ENCODE measurements around the gene TRIM72.
"Not testable (repeated sequence)": the region's sequence is repeated elsewhere in the genome, so short reads cannot be mapped to it uniquely, and the experiment has no call there.

The TRIM72 gene

GRCh38 chr16:31215287-31216162, 1.6 kb downstream of the TRIM72 start:
- FAIRE-seq, result no peak

- FAIRE-seq, result no peak
Observed at GRCh38 chr16:31216422-31217135, 2.7 kb downstream of the TRIM72 start, which contains the start of gene PYDC1. Gene PYDC1 (minus strand): TSS chr16:31217135. CDS start chr16:31217028, 107 bp downstream.

DNA sequence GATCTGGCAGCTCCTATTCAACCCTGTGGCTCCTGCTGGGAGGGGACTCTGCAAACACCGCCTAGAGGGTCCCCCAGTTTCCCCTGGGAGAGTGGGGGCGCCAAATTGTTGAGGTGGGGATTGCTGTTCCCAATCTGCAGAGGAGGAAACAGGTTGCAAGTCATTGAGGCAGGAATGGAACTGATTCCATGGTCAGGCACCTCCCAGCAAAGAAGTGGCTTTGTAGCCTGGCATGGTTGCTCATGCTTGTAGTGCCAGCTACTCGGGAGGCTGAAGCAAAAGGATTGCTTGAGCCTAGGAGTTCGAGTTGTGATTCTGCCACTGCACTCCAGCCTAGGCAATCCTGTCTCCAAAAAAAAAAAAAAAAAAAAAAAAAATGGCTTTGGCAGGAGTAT, 3.2 kb downstream of the TRIM72 start:
- FAIRE-seq, result no peak

- no peak for FAIRE-seq
Observed at GRCh38 chr16:31219154-31219741, 5.3 kb downstream of the TRIM72 start.

GRCh38 chr16:31221357-31222160, 7.6 kb downstream of the TRIM72 start:
- no peak for FAIRE-seq

GRCh38 chr16:31223044-31223443, 9.1 kb downstream of the TRIM72 start:
- FAIRE-seq, result no peak

- no peak for FAIRE-seq
Observed at GRCh38 chr16:31224092-31224955, 10.4 kb downstream of the TRIM72 start.

- no peak for FAIRE-seq
Observed at GRCh38 chr16:31225193-31225592, 11.3 kb downstream of the TRIM72 start.

GRCh38 chr16:31228206-31228605, 14.3 kb downstream of the TRIM72 start:
- FAIRE-seq, result no peak

- no peak for FAIRE-seq
Observed at GRCh38 chr16:31229501-31229900, 15.6 kb downstream of the TRIM72 start.

- no peak for FAIRE-seq
Observed at GRCh38 chr16:31238041-31238440, 24.1 kb downstream of the TRIM72 start.

DNA sequence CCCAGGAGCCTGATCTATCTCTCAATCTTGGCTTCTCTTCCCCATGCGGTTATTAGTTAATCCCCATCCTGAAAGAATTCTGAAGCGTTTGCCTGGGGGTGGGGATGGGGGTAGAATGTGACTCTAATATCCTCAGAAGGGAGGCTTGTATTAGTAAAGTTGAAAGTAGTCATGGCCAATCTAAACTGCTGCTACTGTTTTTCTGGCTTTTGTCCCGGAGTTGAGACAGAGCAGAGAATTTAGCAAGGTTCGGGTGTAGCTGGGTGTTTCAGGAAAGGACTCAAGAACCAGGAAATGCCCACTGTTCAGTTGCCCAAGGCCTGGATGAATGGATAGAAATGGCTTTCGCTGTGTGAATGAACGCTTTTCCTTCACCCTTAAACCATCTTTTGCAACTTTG, 28.3 kb downstream of the TRIM72 start:
- no peak for FAIRE-seq

- no peak for FAIRE-seq
Observed at GRCh38 chr16:31243734-31244670, 30.1 kb downstream of the TRIM72 start.

DNA sequence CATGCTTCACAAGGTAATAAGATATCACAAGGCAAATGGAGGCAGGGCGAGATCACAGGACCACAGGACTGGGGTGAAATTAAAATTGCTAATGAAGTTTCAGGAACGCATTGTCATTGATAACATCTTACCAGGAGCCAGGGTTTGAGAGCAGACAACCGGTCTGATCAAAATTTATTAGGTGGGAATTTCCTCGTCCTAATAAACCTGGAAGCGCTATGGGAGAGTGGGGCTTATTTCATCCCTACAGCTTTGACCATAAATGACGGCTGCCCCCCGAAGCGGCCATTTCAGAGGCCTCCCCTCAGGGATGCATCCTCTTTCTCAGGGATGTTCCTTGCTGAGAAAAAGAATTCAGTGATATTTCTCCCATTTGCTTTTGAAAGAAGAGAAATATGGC, 31.7 kb downstream of the TRIM72 start:
- not testable (repeated sequence) for FAIRE-seq

DNA sequence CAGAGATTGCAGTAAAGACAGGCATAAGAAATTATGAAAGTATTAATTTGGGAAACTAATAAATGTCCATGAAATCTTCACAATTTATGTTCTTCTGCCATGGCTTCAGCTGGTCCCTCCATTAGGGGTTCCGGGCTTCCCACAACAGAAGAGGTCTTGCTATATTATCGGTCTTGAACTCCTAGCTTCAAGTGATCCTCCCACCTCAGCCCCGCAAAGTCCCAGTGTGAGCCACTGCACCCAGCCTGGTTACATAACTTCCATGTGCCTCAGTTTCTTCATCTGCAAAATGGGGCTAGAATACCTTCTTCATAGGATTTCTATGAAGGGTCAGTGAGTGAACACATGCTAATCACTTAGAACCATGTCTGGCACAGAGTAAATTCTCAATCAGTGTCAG, 32.4 kb downstream of the TRIM72 start:
- FAIRE-seq, result no peak

- no peak for FAIRE-seq
Observed at GRCh38 chr16:31248344-31248743, 34.4 kb downstream of the TRIM72 start.

- FAIRE-seq, result no peak
Observed at GRCh38 chr16:31250782-31251384, 37.0 kb downstream of the TRIM72 start.

DNA sequence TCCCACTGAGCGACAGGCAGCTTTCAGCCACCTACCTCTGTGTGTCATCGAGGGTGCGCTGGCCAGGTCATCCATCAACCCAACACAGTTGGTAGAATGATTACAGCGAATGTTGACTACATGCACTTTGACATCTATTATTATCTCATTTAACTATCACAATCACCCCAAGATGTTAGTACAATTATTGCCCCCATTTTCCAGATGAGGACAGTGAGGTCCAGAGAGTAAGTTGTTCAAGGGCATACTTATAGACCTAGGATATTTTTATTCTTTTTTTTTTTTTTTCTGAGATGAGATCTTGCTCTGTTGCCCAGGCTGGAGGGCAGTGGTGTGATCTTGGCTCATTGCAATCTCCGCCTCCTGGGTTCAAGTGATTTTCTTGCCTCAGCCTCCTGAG, 37.5 kb downstream of the TRIM72 start:
- no peak for FAIRE-seq

DNA sequence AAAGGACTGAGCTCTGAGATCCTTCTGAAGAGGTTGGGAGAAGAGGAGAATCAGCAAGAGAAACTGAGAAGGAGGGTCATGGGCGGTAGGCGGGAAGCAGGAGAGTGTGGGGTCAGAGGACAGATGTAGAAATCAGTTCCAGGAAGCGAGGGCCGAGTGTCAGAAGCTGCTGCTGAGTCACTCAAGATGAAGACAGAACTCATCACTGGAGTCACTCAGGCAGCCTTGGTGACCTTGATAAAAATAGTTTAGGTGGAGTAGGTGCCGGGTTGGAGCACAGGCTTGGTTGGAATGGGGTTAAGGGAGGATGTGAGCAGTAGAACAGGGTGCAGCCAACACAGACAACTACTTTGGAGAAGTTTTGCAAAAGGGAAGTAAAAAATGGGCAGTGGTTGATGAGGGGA, 39.7 kb downstream of the TRIM72 start:
- FAIRE-seq, result no peak

GRCh38 chr16:31256466-31256865, 42.5 kb downstream of the TRIM72 start:
- FAIRE-seq, result no peak
